Amygdala (tissue), 56 donors: Measurements from ENCODE around the gene SLC17A7.
"Not testable (repeated sequence)": the region's sequence is repeated elsewhere in the genome, so short reads cannot be mapped to it uniquely, and the experiment has no call there.

Experiments
- DNase-seq, 56 donors: peaks; one replicate each; lab custom pipeline; 2025; lab: John Stamatoyannopoulos, UW

Gene SLC17A7

GRCh38 chr19:49472936-49473335, 31.6 kb upstream of the SLC17A7 start:
- no peak for DNase-seq

GRCh38 chr19:49470615-49470978, 29.3 kb upstream of the SLC17A7 start:
- no peak for DNase-seq

- no peak for DNase-seq
These were observed 28.7 kb upstream of the SLC17A7 start for GRCh38 chr19:49469828-49470614.

GRCh38 chr19:49468746-49469447, 27.6 kb upstream of the SLC17A7 start:
- no peak for DNase-seq

GRCh38 chr19:49468199-49468598, 26.9 kb upstream of the SLC17A7 start:
- DNase-seq, result no peak

GRCh38 chr19:49465371-49465770, 24.0 kb upstream of the SLC17A7 start:
- no peak for DNase-seq

- DNase-seq, result no peak
These were observed 22.8 kb upstream of the SLC17A7 start for GRCh38 chr19:49463960-49464740.

GRCh38 chr19:49462492-49462891, 21.2 kb upstream of the SLC17A7 start:
- no peak for DNase-seq

GRCh38 chr19:49461656-49462055, 20.3 kb upstream of the SLC17A7 start:
- DNase-seq, result no peak

GRCh38 chr19:49461130-49461529, 19.8 kb upstream of the SLC17A7 start:
- DNase-seq, result not testable (repeated sequence)

GRCh38 chr19:49459388-49459787, 18.1 kb upstream of the SLC17A7 start:
- DNase-seq, result no peak

- DNase-seq, result no peak
These were observed 17.2 kb upstream of the SLC17A7 start for GRCh38 chr19:49458567-49458903.

- no peak for DNase-seq
These were observed 15.0 kb upstream of the SLC17A7 start for GRCh38 chr19:49456326-49456725.

GRCh38 chr19:49455773-49456172, 14.4 kb upstream of the SLC17A7 start:
- no peak for DNase-seq

- DNase-seq, result no peak
These were observed 12.5 kb upstream of the SLC17A7 start for GRCh38 chr19:49453757-49454240.

- DNase-seq, result peak; percentile 48 to 99 (median 97)
These were observed 11.9 kb upstream of the SLC17A7 start, which contains the start of gene ALDH16A1 for GRCh38 chr19:49453013-49453756. Gene ALDH16A1, plus strand, starts transcription at chr19:49453225. Its CDS starts 107 bp downstream, at chr19:49453332.

- peak; percentile 32 to 99 (median 93) for DNase-seq
These were observed 10.3 kb upstream of the SLC17A7 start, which contains the start of gene PIH1D1 for GRCh38 chr19:49451430-49452181. Gene PIH1D1, minus strand, starts transcription at chr19:49451814. Its CDS starts 240 bp downstream, at chr19:49451574.

- no peak for DNase-seq
These were observed 9.1 kb upstream of the SLC17A7 start for GRCh38 chr19:49450405-49450804.

- no peak for DNase-seq
These were observed 7.1 kb upstream of the SLC17A7 start for GRCh38 chr19:49448432-49448786.
